Pancreas (tissue), 10 donors: Measurements from ENCODE around the gene GPHN. TPM values are rescaled to one million over a fixed set of nuclear protein-coding genes. Genes with fewer than 3 reads are reported as not detected.

Experiments used
- ATAC-seq, 4 donors: fragments of 200-7000 bp; cut with Tn5 transposase; one replicate each; pipeline versions ENCODE4 v1.8.0 to v1.9.1; 2020; ENCODE audit warnings: mild to moderate bottlenecking in 4 of 4, moderate library complexity in 4 of 4
- DNase-seq, 6 donors: peaks; one replicate each; pipeline ENCODE4 v3.0.0-alpha.2; 2020
- FAIRE-seq: peaks from 2 replicates; lab custom pipeline; 2012; peaks lifted over from hg19 to GRCh38; lab: Jason Lieb, UNC
- H3K27ac ChIP-seq, 4 donors: fragments of 200-600 bp; sonication (generic); 1 replicate in 3 of 4; 2 replicates in 1 of 4; pipeline versions ENCODE4 v1.5.0 to v1.8.0; 2020
- H3K27me3 ChIP-seq, 4 donors: fragments of 200-600 bp; one replicate each; pipeline ENCODE4 v1.8.0; 2021
- H3K36me3 ChIP-seq, 3 donors: fragments of 200-600 bp; sonication (generic) in 1 of 3; one replicate each; pipeline versions ENCODE4 v1.5.0 to v1.8.0; 2020 to 2021
- H3K4me1 ChIP-seq, 3 donors: fragments of 200-600 bp; one replicate each; pipeline ENCODE4 v1.8.0; 2021
- H3K4me3 ChIP-seq, 4 donors: fragments of 200-600 bp; sonication (generic) in 2 of 4; one replicate each; pipeline versions ENCODE4 v1.5.0 to v1.8.0; 2020 to 2021
- H3K9me3 ChIP-seq, 4 donors: fragments of 200-600 bp; one replicate each; pipeline ENCODE4 v1.8.0; 2021
- WGBS, 2 donors: extraction: QIAGEN DNeasy Blood & Tissue Kit; methylation state at CpG; one replicate each; pipeline ENCODE4 v1.1.7; 2013; 5-methylcytosine and 5-hydroxymethylcytosine counted together
- intact Hi-C, 3 donors: fragments of 100-400 bp; cut with DNase I; formaldehyde crosslinking; loops; one replicate each; pipeline versions ENCODE4 v1.11.1 to v1.14.2; 2022
- polyA plus RNA-seq, 2 donors: library from polyadenylated mRNA; stranded (reverse); fragments of 200-250 nt; gene quantifications; one replicate each; pipeline ENCODE4 v1.2.3, GENCODE V29; 2013
- total RNA-seq, 6 donors: library from RNA; stranded (reverse); fragmentation: NEBNext Ultra II Directional in 4 of 6; extraction: Animal tissue kit (Norgen Biotek cat#: 25700) in 4 of 6; gene quantifications; one replicate each; pipeline versions ENCODE4 v1.2.1 to v1.2.4, GENCODE V29; 2021 to 2023
- TF ChIP-seq, protein P1 (sequence below), 4 donors: fragments of 200-600 bp; sonication (generic) in 3 of 4; IDR thresholded peaks; one replicate each; pipeline versions ENCODE4 v1.5.0 to v1.8.0; 2021; ENCODE audit warnings: antibody characterized with exemption in 4 of 4
- donor health status: healthy with polysubstance abuse.
- donor health status: DM: no; HTN: no; CAD: no; lungs with moderate emphysema.
- donor health status: DM: no; HTN: no; CAD: no.
- donor health status: control.
- donor health status: control.
- donor health status: Bipolar disorder and iron deficiency.
- donor health status: DM: yes; HTN: yes; CAD: no.
- donor health status: DM: no; HTN: no; CAD: no.
- donor health status: DM: no; HTN: no; CAD: no.
- donor health status: DM: yes; HTN: yes; CAD: no.

GPHN gene
- total and polyA plus RNA-seq, 8 donors: 20.3 to 47.6 (median 24.4) TPM

DNA sequence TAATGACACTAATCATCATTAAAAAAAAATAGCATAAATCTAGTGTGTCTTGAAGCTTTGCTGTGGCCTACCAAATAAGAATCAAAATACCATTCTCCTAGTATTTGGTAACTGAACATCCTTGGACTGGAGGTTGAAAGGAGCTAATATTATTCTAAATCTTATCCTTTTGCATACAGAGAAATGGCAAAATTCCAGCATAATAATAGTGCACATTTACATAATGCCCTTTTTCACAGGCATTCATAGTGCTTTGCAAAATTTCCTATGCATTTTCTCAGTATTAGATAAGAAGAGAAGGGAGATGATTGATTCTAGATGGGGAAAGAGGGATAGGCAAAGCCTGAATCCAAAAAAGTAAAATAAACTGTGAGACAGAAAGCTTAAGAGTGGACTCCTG, 35.7 kb upstream of the GPHN start:
- ATAC-seq: no peak
- H3K27me3 ChIP-seq: no peaks in the 10 kb centered on the region
- H3K9me3 ChIP-seq: no peaks in the 10 kb centered on the region
- no peak for FAIRE-seq
- no peaks in the 10 kb centered on the region for H3K36me3 ChIP-seq
- DNase-seq: no peak
- TF ChIP-seq, protein P1, sequence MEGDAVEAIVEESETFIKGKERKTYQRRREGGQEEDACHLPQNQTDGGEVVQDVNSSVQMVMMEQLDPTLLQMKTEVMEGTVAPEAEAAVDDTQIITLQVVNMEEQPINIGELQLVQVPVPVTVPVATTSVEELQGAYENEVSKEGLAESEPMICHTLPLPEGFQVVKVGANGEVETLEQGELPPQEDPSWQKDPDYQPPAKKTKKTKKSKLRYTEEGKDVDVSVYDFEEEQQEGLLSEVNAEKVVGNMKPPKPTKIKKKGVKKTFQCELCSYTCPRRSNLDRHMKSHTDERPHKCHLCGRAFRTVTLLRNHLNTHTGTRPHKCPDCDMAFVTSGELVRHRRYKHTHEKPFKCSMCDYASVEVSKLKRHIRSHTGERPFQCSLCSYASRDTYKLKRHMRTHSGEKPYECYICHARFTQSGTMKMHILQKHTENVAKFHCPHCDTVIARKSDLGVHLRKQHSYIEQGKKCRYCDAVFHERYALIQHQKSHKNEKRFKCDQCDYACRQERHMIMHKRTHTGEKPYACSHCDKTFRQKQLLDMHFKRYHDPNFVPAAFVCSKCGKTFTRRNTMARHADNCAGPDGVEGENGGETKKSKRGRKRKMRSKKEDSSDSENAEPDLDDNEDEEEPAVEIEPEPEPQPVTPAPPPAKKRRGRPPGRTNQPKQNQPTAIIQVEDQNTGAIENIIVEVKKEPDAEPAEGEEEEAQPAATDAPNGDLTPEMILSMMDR (IDR thresholded peaks at IDR 0.05): no peak
- no peak overlapping the region for H3K4me3 ChIP-seq
- peaks cover 2 to 8% (median 5%) of the 10 kb centered on the region in 3 donors for H3K4me1 ChIP-seq
- intact Hi-C loops: no loop called here
- no peak overlapping the region for H3K27ac ChIP-seq

DNA sequence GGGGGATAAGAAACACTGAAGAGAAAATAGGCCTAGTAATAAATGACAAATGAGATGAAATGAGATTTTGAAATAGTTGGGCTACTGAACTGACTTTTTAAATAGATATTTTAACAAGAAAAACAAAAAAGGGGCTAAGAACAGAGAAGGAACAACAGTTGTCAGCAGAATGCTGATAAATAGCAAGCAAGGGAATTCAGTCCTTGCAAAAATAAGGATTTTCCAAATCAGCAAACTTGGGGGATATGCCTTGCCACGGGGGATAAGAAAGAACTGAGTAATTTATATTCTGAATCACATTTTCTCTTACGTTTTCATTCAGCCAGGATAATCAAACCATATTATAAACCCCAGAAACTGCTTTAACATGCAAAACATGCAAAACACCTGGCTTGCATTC, 34.7 kb upstream of the GPHN start:
- TF ChIP-seq, protein P1 (IDR thresholded peaks at IDR 0.05): no peak
- Histone ChIP-seq H3K27ac (no peak overlapping the region), H3K36me3 (no peaks in the 10 kb centered on the region), H3K27me3 (no peaks in the 10 kb centered on the region), H3K4me1 (peaks cover 2 to 14% (median 8%) of the 10 kb centered on the region in 3 donors), H3K4me3 (no peak overlapping the region), H3K9me3 (no peaks in the 10 kb centered on the region)
- intact Hi-C loops: no loop called here
- FAIRE-seq: no peak
- DNase-seq: no peak
- no peak for ATAC-seq
- 86 to 93% methylated on average over 2 of the region's 2 CpGs for whole genome bisulfite sequencing, 2 donors

DNA sequence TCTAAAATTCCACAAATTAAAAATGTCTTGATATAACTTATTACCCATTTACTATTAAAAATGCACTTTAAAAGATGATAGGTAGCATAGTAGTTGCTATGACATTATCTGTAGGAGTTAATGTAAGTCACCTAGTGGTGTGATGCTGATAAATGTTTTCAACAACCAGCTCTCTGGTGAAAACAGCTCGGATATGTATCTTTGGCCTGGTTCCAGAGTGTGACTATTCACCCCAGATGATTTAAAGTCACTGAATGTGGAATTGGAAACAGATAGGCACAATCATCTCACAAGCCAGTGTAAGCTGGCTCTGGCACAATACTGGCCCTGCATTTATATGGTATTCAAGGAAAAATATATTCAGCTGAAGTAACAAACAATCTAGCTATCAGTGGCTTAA, 31.0 kb upstream of the GPHN start:
- no peak for DNase-seq
- ATAC-seq: peak; percentile 26 to 56 (median 38)
- Histone ChIP-seq H3K4me1 (peaks cover 3 to 18% (median 8%) of the 10 kb centered on the region in 3 donors), H3K4me3 (no peak overlapping the region), H3K9me3 (no peaks in the 10 kb centered on the region), H3K27ac (no peak overlapping the region), H3K36me3 (no peaks in the 10 kb centered on the region), H3K27me3 (no peaks in the 10 kb centered on the region)
- intact Hi-C loops: no loop called here
- no peak for FAIRE-seq
- 3 to 4% methylated on average over 1 of the region's 1 CpG for WGBS, 2 donors
- TF ChIP-seq, protein P1 (IDR thresholded peaks at IDR 0.05): no peak

DNA sequence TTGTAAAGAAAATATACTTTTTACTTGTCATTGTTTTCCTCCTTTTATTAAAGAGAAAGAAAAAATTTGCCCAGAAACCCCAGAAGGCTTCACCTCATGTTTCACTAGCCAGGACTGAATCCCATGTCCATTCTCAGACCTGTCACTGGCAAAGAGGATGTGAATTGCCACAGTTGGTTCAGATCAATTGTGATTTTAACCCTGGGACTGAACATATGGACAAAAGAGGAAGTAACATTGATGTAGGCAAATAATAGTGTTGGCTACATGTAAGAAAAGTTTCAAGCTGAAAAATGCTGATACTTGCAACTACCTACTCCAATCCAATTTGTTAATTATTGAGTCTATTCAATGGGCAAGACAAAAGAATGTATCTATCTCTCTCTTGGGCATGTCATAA, 30.4 kb upstream of the GPHN start:
- intact Hi-C loops: no loop called here
- DNase-seq (peak in 1 of 6 donors; percentile 22), ATAC-seq (peak; percentile 74 to 89 (median 84)), FAIRE-seq (no peak)
- TF ChIP-seq, protein P1 (IDR thresholded peaks at IDR 0.05): no peak
- H3K27ac ChIP-seq: no peak overlapping the region
- no peaks in the 10 kb centered on the region for H3K9me3 ChIP-seq
- H3K36me3 ChIP-seq: no peaks in the 10 kb centered on the region
- no peak overlapping the region for H3K4me3 ChIP-seq
- no peaks in the 10 kb centered on the region for H3K27me3 ChIP-seq
- peaks cover 8 to 22% (median 9%) of the 10 kb centered on the region in 3 donors for H3K4me1 ChIP-seq

DNA sequence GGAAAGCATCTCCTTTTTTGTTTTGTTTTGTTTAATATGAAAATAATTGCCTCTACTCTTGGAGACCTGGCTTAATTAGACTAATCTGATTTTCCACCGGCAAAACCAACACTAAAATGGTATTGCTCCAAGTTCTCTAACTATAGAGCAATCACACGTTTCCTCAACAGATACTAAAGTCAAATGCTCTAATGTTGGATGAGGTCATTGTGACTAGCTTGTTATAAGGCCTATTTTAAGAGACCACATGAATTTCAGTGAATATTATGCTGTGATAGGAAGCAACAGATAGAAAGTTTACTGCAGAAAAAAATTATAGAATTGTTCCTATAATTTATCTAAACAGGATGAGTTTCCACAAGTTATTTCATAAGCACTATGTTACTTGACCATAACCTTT, 25.1 kb upstream of the GPHN start:
- no peaks in the 10 kb centered on the region for H3K27me3 ChIP-seq
- H3K36me3 ChIP-seq: no peaks in the 10 kb centered on the region
- H3K4me3 ChIP-seq: no peak overlapping the region
- no peak for DNase-seq
- peak; percentile 21 to 66 (median 52) for ATAC-seq
- FAIRE-seq: no peak
- H3K4me1 ChIP-seq: peaks cover 7 to 18% (median 17%) of the 10 kb centered on the region in 3 donors
- intact Hi-C loops: no loop called here
- 28 to 39% methylated on average over 2 of the region's 2 CpGs for WGBS, 2 donors
- H3K9me3 ChIP-seq: no peaks in the 10 kb centered on the region
- peak overlapping the region in 1 of 4 donors; percentile 25 for H3K27ac ChIP-seq
- TF ChIP-seq, protein P1 (IDR thresholded peaks at IDR 0.05): no peak
